HG02885 (cell line): ENCODE measurements around the gene GPC3.
"Not testable (repeated sequence)": the region's sequence is repeated elsewhere in the genome, so short reads cannot be mapped to it uniquely, and the experiment has no call there.

Source experiments
- ATAC-seq: cut with Tn5 transposase; IDR thresholded peaks from one replicate; pipeline ENCODE4 v1.9.1; 2021; ENCODE audit warnings: mild to moderate bottlenecking; ENCODE audit not compliant: unreplicated experiment, poor library complexity

The GPC3 gene

GRCh38 chrX:133985164-133985966, at the start of gene GPC3:
GPC3 (minus strand) TSS chrX:133985594.
- peak; percentile 72 for ATAC-seq

GRCh38 chrX:134032441-134032840, 47.0 kb upstream of the GPC3 start:
- no peak for ATAC-seq

GRCh38 chrX:134026565-134027311, 41.3 kb upstream of the GPC3 start:
- peak; percentile 62 for ATAC-seq

- ATAC-seq = no peak
These were observed 40.7 kb upstream of the GPC3 start for GRCh38 chrX:134025986-134026545.

- ATAC-seq = no peak
These were observed 39.4 kb upstream of the GPC3 start for GRCh38 chrX:134024686-134025377.

GRCh38 chrX:134023851-134024281, 38.5 kb upstream of the GPC3 start:
- ATAC-seq = no peak

- ATAC-seq = no peak
These were observed 35.5 kb upstream of the GPC3 start for GRCh38 chrX:134020910-134021309.

GRCh38 chrX:134019567-134020206, 34.3 kb upstream of the GPC3 start:
- no peak for ATAC-seq

- ATAC-seq = not testable (repeated sequence)
These were observed 30.9 kb upstream of the GPC3 start for GRCh38 chrX:134016309-134016708.

GRCh38 chrX:134015510-134015909, 30.1 kb upstream of the GPC3 start:
- ATAC-seq = not testable (repeated sequence)

GRCh38 chrX:134013524-134013923, 28.1 kb upstream of the GPC3 start:
- ATAC-seq = no peak

GRCh38 chrX:134013092-134013497, 27.7 kb upstream of the GPC3 start:
- no peak for ATAC-seq

GRCh38 chrX:134010690-134011089, 25.3 kb upstream of the GPC3 start:
- ATAC-seq = no peak

- no peak for ATAC-seq
These were observed 22.3 kb upstream of the GPC3 start for GRCh38 chrX:134007716-134008115.

- no peak for ATAC-seq
These were observed 21.2 kb upstream of the GPC3 start for GRCh38 chrX:134006484-134007161.

GRCh38 chrX:134004084-134004483, 18.7 kb upstream of the GPC3 start:
- ATAC-seq = no peak

- ATAC-seq = no peak
These were observed 17.7 kb upstream of the GPC3 start for GRCh38 chrX:134002921-134003615.

GRCh38 chrX:134000260-134001245, 15.2 kb upstream of the GPC3 start:
- ATAC-seq = no peak
